Endometrial microvascular endothelial cells (primary cell): ENCODE results near the gene TMEM236. TPM values are rescaled to one million over a fixed set of nuclear protein-coding genes. Genes with fewer than 3 reads are reported as not detected.

ENCODE experiments used
- in situ Hi-C: cut with HindIII; loops from 2 replicates; pipeline ENCODE4 v1.10.0; 2017; ENCODE audit warnings: low sequenced_read_pairs, low pct_unique_long_range_greater_than_20kb; ENCODE audit errors: inconsistent ontology term
- total RNA-seq: library from RNA; depleted of rRNA; stranded (reverse); fragments of >200 nt; gene quantifications from one replicate; pipeline ENCODE4 v1.2.3, GENCODE V29; 2015; ENCODE audit errors: inconsistent ontology term

The TMEM236 gene
- total RNA-seq, 1 donor from 2014 or later, result not detected

- in situ Hi-C loops, result no loop called here
Measured at GRCh38 chr10:17808971-17809841, 57.2 kb downstream of the TMEM236 start, which contains the start of gene MRC1. Gene MRC1, plus strand, starts transcription at chr10:17809348. Its CDS starts 118 bp downstream, at chr10:17809466.

- in situ Hi-C loops, result no loop called here
Measured at GRCh38 chr10:17811146-17811865, 59.3 kb downstream of the TMEM236 start.

GRCh38 chr10:17814973-17815372, 63.0 kb downstream of the TMEM236 start:
- in situ Hi-C loops, result no loop called here

- in situ Hi-C loops, result no loop called here
Measured at GRCh38 chr10:17816199-17816598, 64.2 kb downstream of the TMEM236 start.

GRCh38 chr10:17817316-17817715, 65.3 kb downstream of the TMEM236 start:
- in situ Hi-C loops, result no loop called here

GRCh38 chr10:17817790-17818189, 65.8 kb downstream of the TMEM236 start:
- in situ Hi-C loops, result no loop called here

- in situ Hi-C loops, result no loop called here
Measured at GRCh38 chr10:17819836-17820235, 67.8 kb downstream of the TMEM236 start.

GRCh38 chr10:17820943-17821342, 68.9 kb downstream of the TMEM236 start:
- in situ Hi-C loops, result no loop called here

GRCh38 chr10:17821893-17822292, 69.9 kb downstream of the TMEM236 start:
- in situ Hi-C loops, result no loop called here

- in situ Hi-C loops, result no loop called here
Measured at GRCh38 chr10:17831341-17831740, 79.3 kb downstream of the TMEM236 start.

- in situ Hi-C loops, result no loop called here
Measured at GRCh38 chr10:17831896-17832295, 79.9 kb downstream of the TMEM236 start.

- in situ Hi-C loops, result no loop called here
Measured at GRCh38 chr10:17833656-17834055, 81.7 kb downstream of the TMEM236 start.

- in situ Hi-C loops, result no loop called here
Measured at GRCh38 chr10:17835688-17836087, 83.7 kb downstream of the TMEM236 start.

GRCh38 chr10:17836942-17837341, 84.9 kb downstream of the TMEM236 start:
- in situ Hi-C loops, result no loop called here

GRCh38 chr10:17838080-17838648, 86.2 kb downstream of the TMEM236 start:
- in situ Hi-C loops, result no loop called here

GRCh38 chr10:17841050-17841449, 89.0 kb downstream of the TMEM236 start:
- in situ Hi-C loops, result no loop called here

GRCh38 chr10:17842641-17843040, 90.6 kb downstream of the TMEM236 start:
- in situ Hi-C loops, result no loop called here

- in situ Hi-C loops, result no loop called here
Measured at GRCh38 chr10:17847585-17848296, 95.7 kb downstream of the TMEM236 start.

GRCh38 chr10:17848646-17849045, 96.6 kb downstream of the TMEM236 start:
- in situ Hi-C loops, result no loop called here
